ENCODE data around the gene RPS6KA4. TPM values are rescaled to one million over a fixed set of nuclear protein-coding genes. Genes with fewer than 3 reads are reported as not detected.
"Not testable (repeated sequence)": the region's sequence is repeated elsewhere in the genome, so short reads cannot be mapped to it uniquely, and the experiment has no call there.

The RPS6KA4 gene
- polyA plus RNA-seq, 3 donors, result 11.1 to 29.4 (median 25.3) TPM

- H3K27ac ChIP-seq (ENCODE audit: low read depth, low read length), result no peak overlapping the region
- WGBS, 3 donors, result 28 to 66% (median 31%) methylated on average over 6 of the region's 6 CpGs
Measured at GRCh38 chr11:64400102-64400501, 41.1 kb downstream of the RPS6KA4 start.

GRCh38 chr11:64400667-64401066, 41.7 kb downstream of the RPS6KA4 start:
- no peak overlapping the region for H3K27ac ChIP-seq (ENCODE audit: low read depth, low read length)
- 27 to 82% (median 77%) methylated on average over 3 of the region's 3 CpGs for WGBS, 3 donors

GRCh38 chr11:64401775-64402174, 42.8 kb downstream of the RPS6KA4 start:
- H3K27ac ChIP-seq (ENCODE audit: low read depth, low read length), result no peak overlapping the region
- 84 to 91% (median 88%) methylated on average over 7 of the region's 7 CpGs for WGBS, 3 donors

- WGBS, 3 donors, result 81 to 89% (median 83%) methylated on average over 5 of the region's 5 CpGs
- H3K27ac ChIP-seq (ENCODE audit: low read depth, low read length), result no peak overlapping the region
Measured at GRCh38 chr11:64403106-64403505, 44.1 kb downstream of the RPS6KA4 start.

GRCh38 chr11:64406221-64406946, 47.4 kb downstream of the RPS6KA4 start:
- no peak overlapping the region for H3K27ac ChIP-seq (ENCODE audit: low read depth, low read length)
- 32 to 45% (median 36%) methylated on average over 10 of the region's 10 CpGs for WGBS, 3 donors

GRCh38 chr11:64407221-64407620, 48.3 kb downstream of the RPS6KA4 start:
- H3K27ac ChIP-seq (ENCODE audit: low read depth, low read length), result no peak overlapping the region
- WGBS, 3 donors, result 82 to 93% (median 89%) methylated on average over 11 of the region's 11 CpGs

- 96 to 100% (median 97%) methylated on average over 2 of the region's 2 CpGs for WGBS, 3 donors
- H3K27ac ChIP-seq (ENCODE audit: low read depth, low read length), result no peak overlapping the region
Measured at GRCh38 chr11:64407630-64408029, 48.7 kb downstream of the RPS6KA4 start.

GRCh38 chr11:64409278-64409677, 50.3 kb downstream of the RPS6KA4 start:
- 55 to 75% (median 71%) methylated on average over 18 to 20 of the region's 20 CpGs for WGBS, 3 donors
- H3K27ac ChIP-seq (ENCODE audit: low read depth, low read length), result no peak overlapping the region

GRCh38 chr11:64409707-64410403, 50.9 kb downstream of the RPS6KA4 start:
- WGBS, 3 donors, result 23 to 44% (median 35%) methylated on average over 12 to 16 of the region's 16 CpGs
- no peak overlapping the region for H3K27ac ChIP-seq (ENCODE audit: low read depth, low read length)

- 66 to 78% (median 75%) methylated on average over 7 of the region's 7 CpGs for WGBS, 3 donors
- H3K27ac ChIP-seq (ENCODE audit: low read depth, low read length), result no peak overlapping the region
Measured at GRCh38 chr11:64410404-64410734, 51.4 kb downstream of the RPS6KA4 start.

- WGBS, 3 donors, result 84 to 89% (median 87%) methylated on average over 3 of the region's 3 CpGs
Measured at GRCh38 chr11:64413417-64413816, 54.5 kb downstream of the RPS6KA4 start.

GRCh38 chr11:64415286-64415685, 56.3 kb downstream of the RPS6KA4 start:
- WGBS, 3 donors, result 59 to 63% (median 60%) methylated on average over 10 of the region's 10 CpGs
- no peak overlapping the region for H3K27ac ChIP-seq (ENCODE audit: low read depth, low read length)

More at GRCh38 chr11:64413417-64413816, 54.5 kb downstream of the RPS6KA4 start:
- H3K27ac ChIP-seq (ENCODE audit: low read depth, low read length), result no peak overlapping the region

- H3K27ac ChIP-seq (ENCODE audit: low read depth, low read length), result no peak overlapping the region
- WGBS, 3 donors, result 79 to 85% (median 85%) methylated on average over 9 of the region's 9 CpGs
Measured at GRCh38 chr11:64415996-64416728, 57.2 kb downstream of the RPS6KA4 start.

GRCh38 chr11:64418233-64418632, 59.3 kb downstream of the RPS6KA4 start:
- H3K27ac ChIP-seq (ENCODE audit: low read depth, low read length), result not testable (repeated sequence)
- 83 to 92% (median 83%) methylated on average over 7 of the region's 7 CpGs for WGBS, 3 donors

- H3K27ac ChIP-seq (ENCODE audit: low read depth, low read length), result no peak overlapping the region
- 92% methylated on average over 11 of the region's 11 CpGs for WGBS, 3 donors
Measured at GRCh38 chr11:64419257-64419790, 60.4 kb downstream of the RPS6KA4 start.

GRCh38 chr11:64419818-64420485, 61.0 kb downstream of the RPS6KA4 start:
- no peak overlapping the region for H3K27ac ChIP-seq (ENCODE audit: low read depth, low read length)
- 61 to 78% (median 78%) methylated on average over 8 of the region's 8 CpGs for WGBS, 3 donors
